Duodenal mucosa (tissue), 2 donors: ENCODE results near the gene DSTYK.

Experiments used
- H3K27ac ChIP-seq: one replicate; pipeline ENCODE4 v1.7.0; 2013; ENCODE audit warnings: low read depth, low read length
- H3K27me3 ChIP-seq, 2 donors: one replicate each; pipeline ENCODE4 v1.7.0; 2013; ENCODE audit warnings: low read length in 2 of 2, control low read depth in 1 of 2; ENCODE audit not compliant: insufficient read depth in 2 of 2, control insufficient read depth in 1 of 2
- H3K36me3 ChIP-seq, 2 donors: one replicate each; pipeline ENCODE4 v1.7.0; 2013; ENCODE audit warnings: low read length in 2 of 2, control low read depth in 1 of 2; ENCODE audit not compliant: insufficient read depth in 2 of 2, control insufficient read depth in 1 of 2
- H3K4me1 ChIP-seq, 2 donors: one replicate each; pipeline ENCODE4 v1.7.0; 2013; ENCODE audit warnings: low read length in 2 of 2, control low read depth in 1 of 2; ENCODE audit not compliant: insufficient read depth in 2 of 2, control insufficient read depth in 1 of 2
- H3K4me3 ChIP-seq, 2 donors: one replicate each; pipeline ENCODE4 v1.7.0; 2013; ENCODE audit warnings: low read length in 2 of 2, low read depth in 1 of 2
- H3K9ac ChIP-seq, 2 donors: one replicate each; pipeline ENCODE4 v1.7.0; 2013; ENCODE audit warnings: low read length in 2 of 2, low read depth in 1 of 2
- H3K9me3 ChIP-seq, 2 donors: one replicate each; pipeline ENCODE4 v1.7.0; 2013; ENCODE audit warnings: low read length in 2 of 2, control low read depth in 1 of 2; ENCODE audit not compliant: control insufficient read depth in 1 of 2

Gene DSTYK

GRCh38 chr1:205230982-205231381 is 19.5 kb upstream of the DSTYK start:
- H3K9me3 ChIP-seq, result no peaks in the 10 kb centered on the region
- no peak overlapping the region for H3K9ac ChIP-seq
- no peak overlapping the region for H3K27ac ChIP-seq
- peaks cover 18 to 26% of the 10 kb centered on the region in 2 donors for H3K4me1 ChIP-seq
- no peak overlapping the region for H3K4me3 ChIP-seq
- no peaks in the 10 kb centered on the region for H3K36me3 ChIP-seq
- peaks cover 12 to 25% of the 10 kb centered on the region in 2 donors for H3K27me3 ChIP-seq

- peak overlapping the region in 1 of 2 donors; percentile 12 for H3K9ac ChIP-seq
- no peak overlapping the region for H3K27ac ChIP-seq
These were observed 18.6 kb upstream of the DSTYK start for GRCh38 chr1:205229916-205230700.

GRCh38 chr1:205229399-205229871 is 17.9 kb upstream of the DSTYK start:
- H3K27me3 ChIP-seq, result peaks cover 14 to 34% of the 10 kb centered on the region in 2 donors
- H3K4me3 ChIP-seq, result peak overlapping the region; percentile 55 to 68
- no peak overlapping the region for H3K9ac ChIP-seq
- H3K27ac ChIP-seq, result no peak overlapping the region
- H3K9me3 ChIP-seq, result no peaks in the 10 kb centered on the region
- no peaks in the 10 kb centered on the region for H3K36me3 ChIP-seq
- peaks cover 18 to 26% of the 10 kb centered on the region in 2 donors for H3K4me1 ChIP-seq

More at GRCh38 chr1:205229916-205230700, 18.6 kb upstream of the DSTYK start:
- Histone ChIP-seq H3K36me3 (no peaks in the 10 kb centered on the region), H3K4me1 (peaks cover 18 to 26% of the 10 kb centered on the region in 2 donors), H3K9me3 (no peaks in the 10 kb centered on the region), H3K27me3 (peaks cover 14 to 34% of the 10 kb centered on the region in 2 donors), H3K4me3 (peak overlapping the region in 1 of 2 donors; percentile 51)

- Histone ChIP-seq H3K4me1 (peaks cover 18 to 26% of the 10 kb centered on the region in 2 donors), H3K36me3 (no peaks in the 10 kb centered on the region), H3K9me3 (no peaks in the 10 kb centered on the region), H3K27me3 (peaks cover 14 to 34% of the 10 kb centered on the region in 2 donors), H3K4me3 (peak overlapping the region; percentile 55 to 68), H3K27ac (no peak overlapping the region), H3K9ac (peak overlapping the region in 1 of 2 donors; percentile 30)
These were observed 16.6 kb upstream of the DSTYK start for GRCh38 chr1:205228093-205228521.

DNA sequence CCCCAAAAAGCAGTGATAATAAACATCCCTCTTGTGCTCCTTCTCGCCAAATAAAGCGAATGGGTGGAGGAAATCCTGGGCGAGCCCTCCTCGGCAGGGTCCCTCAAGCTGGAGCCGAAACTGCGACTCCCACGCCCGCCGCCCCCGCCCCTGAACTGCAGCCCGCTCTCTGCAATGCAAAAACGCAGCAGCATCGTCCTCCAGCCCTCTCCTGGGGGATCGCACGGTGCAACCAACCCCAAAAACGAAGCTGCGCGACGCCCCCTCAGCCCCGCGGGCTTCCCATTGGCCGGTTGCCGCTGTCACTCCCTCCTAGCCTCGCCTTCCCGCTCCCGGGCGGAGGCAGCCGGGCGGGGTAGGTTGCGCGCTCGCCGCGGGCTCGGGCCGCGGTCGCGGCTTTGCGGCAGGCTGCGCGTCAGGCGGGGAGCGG is 16.1 kb upstream of the DSTYK start, which contains the start of gene TMCC2:
TSS of gene TMCC2 (plus strand) at position 363 of the 430 bp plus-strand sequence. CDS start 619 bp downstream, outside the sequence.
- Histone ChIP-seq H3K36me3 (no peaks in the 10 kb centered on the region), H3K9me3 (no peaks in the 10 kb centered on the region), H3K9ac (peak within 1 kb of the TSS in 1 of 2 donors; percentile 51), H3K4me1 (peaks cover 18 to 26% of the 10 kb centered on the region in 2 donors), H3K27me3 (peaks cover 14 to 34% of the 10 kb centered on the region in 2 donors), H3K27ac (no peak within 1 kb of the TSS), H3K4me3 (peak within 1 kb of the TSS; percentile 66 to 73)

- peak overlapping the region; percentile 66 to 73 for H3K4me3 ChIP-seq
- H3K9me3 ChIP-seq, result no peaks in the 10 kb centered on the region
- peak overlapping the region in 1 of 2 donors; percentile 51 for H3K9ac ChIP-seq
- H3K27ac ChIP-seq, result no peak overlapping the region
- peaks cover 14 to 34% of the 10 kb centered on the region in 2 donors for H3K27me3 ChIP-seq
- no peaks in the 10 kb centered on the region for H3K36me3 ChIP-seq
- H3K4me1 ChIP-seq, result peaks cover 18 to 26% of the 10 kb centered on the region in 2 donors
These were observed 15.5 kb upstream of the DSTYK start for GRCh38 chr1:205226868-205227583.

DNA sequence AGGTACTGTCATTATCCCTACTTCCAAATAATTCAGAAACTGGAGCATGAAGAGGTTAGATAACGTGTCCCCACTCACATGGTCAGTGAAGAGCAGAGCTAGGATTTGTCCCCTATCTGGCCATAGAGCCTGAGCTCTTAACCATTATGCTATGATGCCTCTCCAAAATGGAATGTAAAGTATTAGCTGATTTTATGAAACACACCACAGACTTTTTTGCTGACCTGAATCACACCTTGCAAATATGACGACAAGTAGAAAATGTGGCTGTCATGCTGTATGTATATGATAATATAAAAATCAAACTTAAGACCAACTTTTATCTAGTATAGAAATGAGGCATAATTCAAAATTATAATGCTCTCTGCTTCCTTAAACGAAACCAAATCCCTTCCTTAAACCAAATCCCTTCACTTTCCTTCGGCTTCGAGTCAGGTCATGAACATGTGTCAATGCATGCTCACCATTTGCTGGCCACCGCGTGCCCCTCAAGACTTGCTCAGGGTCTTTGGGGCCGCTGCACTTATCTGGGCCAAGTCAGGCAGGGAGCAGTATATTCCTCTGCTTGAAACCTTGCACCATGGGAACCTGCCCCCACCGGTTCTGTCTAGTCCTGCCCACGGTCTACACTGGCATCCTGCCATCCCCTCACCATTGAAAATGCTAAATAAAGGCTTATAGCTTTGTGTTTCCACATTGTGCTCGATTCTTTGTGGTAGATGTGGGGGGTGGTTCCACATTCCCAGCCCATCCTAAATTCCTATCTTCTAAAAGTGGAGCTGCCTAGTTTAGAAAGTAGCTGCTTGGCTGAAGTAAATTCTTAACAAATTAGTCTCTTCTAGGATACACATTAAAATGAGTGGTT is 14.6 kb upstream of the DSTYK start:
- no peak overlapping the region for H3K27ac ChIP-seq
- H3K4me3 ChIP-seq, result no peak overlapping the region
- no peaks in the 10 kb centered on the region for H3K9me3 ChIP-seq
- H3K36me3 ChIP-seq, result no peaks in the 10 kb centered on the region
- H3K27me3 ChIP-seq, result peaks cover 14 to 34% of the 10 kb centered on the region in 2 donors
- peaks cover 18 to 26% of the 10 kb centered on the region in 2 donors for H3K4me1 ChIP-seq
- no peak overlapping the region for H3K9ac ChIP-seq

GRCh38 chr1:205224736-205225135 is 13.2 kb upstream of the DSTYK start:
- Histone ChIP-seq H3K36me3 (no peaks in the 10 kb centered on the region), H3K9ac (no peak overlapping the region), H3K4me1 (peaks cover 11 to 22% of the 10 kb centered on the region in 2 donors)

GRCh38 chr1:205220421-205220820 is 8.9 kb upstream of the DSTYK start:
- no peak overlapping the region for H3K27ac ChIP-seq

More at GRCh38 chr1:205224736-205225135, 13.2 kb upstream of the DSTYK start:
- Histone ChIP-seq H3K4me3 (no peak overlapping the region), H3K27ac (no peak overlapping the region), H3K27me3 (peaks cover 14 to 34% of the 10 kb centered on the region in 2 donors), H3K9me3 (no peaks in the 10 kb centered on the region)

More at GRCh38 chr1:205220421-205220820, 8.9 kb upstream of the DSTYK start:
- H3K4me1 ChIP-seq, result no peaks in the 10 kb centered on the region
- H3K36me3 ChIP-seq, result no peaks in the 10 kb centered on the region
- no peak overlapping the region for H3K4me3 ChIP-seq
- H3K9ac ChIP-seq, result no peak overlapping the region
- H3K27me3 ChIP-seq, result peaks cover 3% of the 10 kb centered on the region in 2 donors
- H3K9me3 ChIP-seq, result no peaks in the 10 kb centered on the region
